SU-DHL-6 (cell line): ENCODE results near the gene RBBP5.

ENCODE experiments used
- H2AFZ ChIP-seq: fragments of 200-600 bp; sonication (generic); 2 replicates; pipeline ENCODE4 v1.6.1; 2014; ENCODE audit warnings: low read depth, mild to moderate bottlenecking, moderate library complexity, mixed read lengths, antibody characterized with exemption, low read length; ENCODE audit not compliant: severe bottlenecking
- H3F3A ChIP-seq: fragments of 200-600 bp; shearing (Covaris generic); 2 replicates; pipeline ENCODE4 v1.6.0; 2016; ENCODE audit warnings: antibody characterized with exemption, mild to moderate bottlenecking; ENCODE audit not compliant: insufficient read depth
- H3K27ac ChIP-seq: fragments of 200-600 bp; sonication (generic); 2 replicates; pipeline ENCODE4 v1.5.1; 2016; ENCODE audit warnings: low read depth, mild to moderate bottlenecking, low read length, moderate library complexity, mixed read lengths
- H3K27me3 ChIP-seq: fragments of 200-600 bp; sonication (generic), shearing (Covaris generic); 2 replicates; pipeline ENCODE4 v1.6.0; 2014; ENCODE audit warnings: mild to moderate bottlenecking, low read length
- H3K36me3 ChIP-seq: fragments of 200-600 bp; sonication (generic); 2 replicates; pipeline ENCODE4 v1.6.1; 2014; ENCODE audit warnings: mild to moderate bottlenecking, low read length, mixed read lengths
- H3K4me2 ChIP-seq: fragments of 300-600, 200-600 bp; shearing (Covaris generic), sonication (generic); 2 replicates; pipeline ENCODE4 v1.6.0; 2014; ENCODE audit warnings: low read length, low read depth, mild to moderate bottlenecking; ENCODE audit not compliant: poor library complexity, severe bottlenecking
- H3K4me3 ChIP-seq: fragments of 200-600 bp; sonication (generic); 2 replicates; pipeline ENCODE4 v1.5.1; 2014; ENCODE audit warnings: antibody characterized with exemption, low read length, mild to moderate bottlenecking, mixed read lengths; ENCODE audit not compliant: insufficient read depth, poor library complexity, severe bottlenecking
- H3K79me2 ChIP-seq: fragments of 200-600 bp; sonication (generic); 2 replicates; pipeline ENCODE4 v1.6.1; 2014; ENCODE audit warnings: mild to moderate bottlenecking, low read length, moderate library complexity; ENCODE audit not compliant: insufficient read depth
- H3K9ac ChIP-seq: fragments of 200-600 bp; sonication (generic); 2 replicates; pipeline ENCODE4 v1.7.0; 2014; ENCODE audit warnings: mild to moderate bottlenecking, low read length
- H3K9me2 ChIP-seq: fragments of 200-600 bp; sonication (generic); replicated peaks from 2 replicates; pipeline ENCODE4 v1.6.1; 2014; ENCODE audit warnings: low read length; ENCODE audit not compliant: insufficient read depth
- H3K9me3 ChIP-seq: fragments of 200-600 bp; sonication (generic); 2 replicates; pipeline ENCODE4 v1.6.1; 2014; ENCODE audit warnings: low read length, mixed read lengths; ENCODE audit not compliant: insufficient read depth
- H4K20me1 ChIP-seq: fragments of 200-600 bp; sonication (generic); 2 replicates; pipeline ENCODE4 v1.6.1; 2014; ENCODE audit warnings: low read depth, mild to moderate bottlenecking, antibody characterized with exemption, low read length, moderate library complexity, mixed read lengths
- CTCF ChIP-seq: fragments of 200-600 bp; sonication (generic); IDR thresholded peaks from one replicate; pipeline ENCODE4 v1.5.1; 2017; ENCODE audit warnings: antibody characterized with exemption, mild to moderate bottlenecking, low read length, moderate library complexity; ENCODE audit not compliant: insufficient read depth, poor library complexity, severe bottlenecking
- EZH2phosphoT487 ChIP-seq: fragments of 200-600 bp; sonication (generic), shearing (Covaris generic); conservative IDR thresholded peaks from 2 replicates; pipeline ENCODE4 v1.6.1; 2018; ENCODE audit warnings: mild to moderate bottlenecking, antibody characterized with exemption, low read length, moderate library complexity, mixed read lengths

RBBP5 gene

GRCh38 chr1:205064301-205064700 lies 57.5 kb downstream of the RBBP5 start:
- TF ChIP-seq EZH2phosphoT487: no peak
- TF ChIP-seq CTCF: no peak
- Histone ChIP-seq H2AFZ (no peak overlapping the region), H3K79me2 (no peaks in the 10 kb centered on the region), H3K9me3 (no peaks in the 10 kb centered on the region), H3K9me2 (no peaks in the 10 kb centered on the region), H3F3A (no peaks in the 10 kb centered on the region), H3K4me2 (no peak overlapping the region), H3K4me3 (no peak overlapping the region), H4K20me1 (no peaks in the 10 kb centered on the region), H3K9ac (no peak overlapping the region), H3K27me3 (no peaks in the 10 kb centered on the region), H3K27ac (no peak overlapping the region), H3K36me3 (no peaks in the 10 kb centered on the region)

- no peaks in the 10 kb centered on the region for H3K27me3 ChIP-seq
- no peak overlapping the region for H3K27ac ChIP-seq
- no peak overlapping the region for H3K4me3 ChIP-seq
- H3K9ac ChIP-seq: no peak overlapping the region
- H3K9me2 ChIP-seq: no peaks in the 10 kb centered on the region
- no peaks in the 10 kb centered on the region for H3F3A ChIP-seq
- H3K79me2 ChIP-seq: no peaks in the 10 kb centered on the region
- H3K36me3 ChIP-seq: no peaks in the 10 kb centered on the region
- H3K9me3 ChIP-seq: no peaks in the 10 kb centered on the region
- TF ChIP-seq EZH2phosphoT487: no peak
- TF ChIP-seq CTCF: no peak
- H4K20me1 ChIP-seq: no peaks in the 10 kb centered on the region
- H3K4me2 ChIP-seq: no peak overlapping the region
- no peak overlapping the region for H2AFZ ChIP-seq
Observed at GRCh38 chr1:205062895-205063294, 58.9 kb downstream of the RBBP5 start.

- Histone ChIP-seq H3F3A (no peaks in the 10 kb centered on the region), H3K9me2 (no peaks in the 10 kb centered on the region), H3K27ac (no peak overlapping the region), H3K36me3 (no peaks in the 10 kb centered on the region), H4K20me1 (no peaks in the 10 kb centered on the region), H2AFZ (no peak overlapping the region), H3K9ac (no peak overlapping the region), H3K27me3 (no peaks in the 10 kb centered on the region), H3K79me2 (no peaks in the 10 kb centered on the region), H3K4me2 (no peak overlapping the region), H3K9me3 (no peaks in the 10 kb centered on the region), H3K4me3 (no peak overlapping the region)
- TF ChIP-seq CTCF: no peak
- TF ChIP-seq EZH2phosphoT487: no peak
Observed at GRCh38 chr1:205062319-205062718, 59.5 kb downstream of the RBBP5 start.
